NCI-H748 (cell line): ENCODE data around the gene IGF2.

Experiments
- DNase-seq: peaks from one replicate; lab custom pipeline; 2025; ENCODE audit not compliant: unreplicated experiment; lab: John Stamatoyannopoulos, UW

The IGF2 gene

DNA sequence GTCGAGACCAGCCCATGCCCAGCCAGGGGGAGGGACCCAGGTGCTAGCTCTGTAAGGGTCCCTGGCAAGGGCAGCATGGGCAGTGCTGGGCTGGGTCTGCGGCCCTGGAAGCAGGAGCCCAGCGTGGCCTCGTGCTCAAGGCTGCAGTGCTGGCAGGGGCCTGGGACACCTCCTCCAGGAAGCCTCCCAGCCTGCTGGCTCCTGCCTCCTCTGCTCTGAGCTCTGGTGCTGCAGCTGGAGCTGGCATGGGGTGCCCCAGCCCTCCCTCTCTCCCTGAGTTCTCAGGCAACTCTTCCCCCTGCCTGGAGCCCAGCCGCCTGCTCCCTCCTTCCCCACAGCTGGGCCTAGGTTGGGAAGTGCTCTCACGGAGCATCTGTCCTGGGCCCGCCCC, 15.0 kb upstream of the IGF2 start:
- DNase-seq: no peak

DNA sequence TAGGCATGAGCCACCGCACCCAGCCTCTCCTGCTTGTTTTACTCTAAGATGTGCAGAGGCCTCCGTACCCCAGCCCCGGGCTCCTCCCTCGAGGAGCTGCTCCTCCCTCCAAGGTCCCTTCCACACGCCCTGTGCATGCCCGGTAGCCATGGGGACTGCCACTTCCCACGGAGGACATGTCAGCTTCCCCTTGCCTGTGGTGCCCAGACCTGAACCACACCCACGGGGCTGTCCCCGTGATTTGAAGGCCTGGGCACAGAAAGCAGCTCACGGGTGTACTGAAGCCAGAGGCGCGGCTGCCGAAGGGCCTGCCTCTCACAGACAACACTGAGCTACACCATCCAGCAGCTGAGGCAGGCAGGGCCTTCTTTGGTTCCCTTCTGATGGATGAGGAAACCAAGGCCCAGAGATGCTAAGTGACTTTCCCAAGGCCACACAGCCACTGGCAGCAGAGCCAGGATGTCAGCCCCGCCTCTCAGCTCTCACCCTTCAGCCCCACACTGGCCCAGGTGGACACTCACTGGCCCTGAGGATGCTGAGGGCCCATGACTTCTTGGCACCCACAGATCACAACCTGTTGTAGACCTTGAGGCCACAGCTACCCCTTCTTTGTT, 14.5 kb upstream of the IGF2 start:
- no peak for DNase-seq

DNA sequence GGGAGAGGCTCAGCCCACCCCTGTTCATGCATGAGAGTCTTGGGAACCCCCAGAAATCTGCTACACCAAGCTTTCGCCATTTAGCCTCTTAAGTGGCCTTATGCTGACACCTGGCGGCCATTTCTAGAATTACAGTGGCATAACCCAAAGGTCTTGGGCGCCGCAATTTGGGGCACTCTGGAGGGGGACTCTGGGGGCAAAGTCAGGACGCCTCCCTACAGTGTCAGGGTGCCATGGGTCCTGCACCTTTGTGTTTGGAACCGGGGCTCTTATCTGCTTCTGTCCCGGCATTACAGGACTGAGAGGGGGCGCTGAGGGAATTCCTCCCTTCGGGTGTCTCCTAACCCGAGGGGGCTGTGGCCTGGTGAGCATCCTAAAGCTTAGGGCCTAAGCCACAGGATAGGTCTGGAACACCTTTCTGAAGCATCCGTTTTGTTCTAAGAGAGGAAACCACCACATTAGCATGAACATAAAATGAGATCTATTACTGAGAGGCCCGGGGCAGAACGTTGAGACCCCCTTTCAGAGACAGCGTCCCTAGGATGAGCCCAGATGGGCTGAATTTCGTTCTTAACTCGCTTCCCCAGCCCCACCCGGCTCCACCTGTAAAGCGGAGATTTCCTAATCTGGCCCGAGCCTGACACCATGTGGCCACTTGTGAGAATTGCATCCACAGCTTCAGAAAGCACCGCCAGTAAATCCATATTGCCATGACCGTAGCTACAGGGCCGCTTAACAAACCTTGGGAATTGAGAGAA, 12.5 kb upstream of the IGF2 start:
- DNase-seq: peak; percentile 82

DNA sequence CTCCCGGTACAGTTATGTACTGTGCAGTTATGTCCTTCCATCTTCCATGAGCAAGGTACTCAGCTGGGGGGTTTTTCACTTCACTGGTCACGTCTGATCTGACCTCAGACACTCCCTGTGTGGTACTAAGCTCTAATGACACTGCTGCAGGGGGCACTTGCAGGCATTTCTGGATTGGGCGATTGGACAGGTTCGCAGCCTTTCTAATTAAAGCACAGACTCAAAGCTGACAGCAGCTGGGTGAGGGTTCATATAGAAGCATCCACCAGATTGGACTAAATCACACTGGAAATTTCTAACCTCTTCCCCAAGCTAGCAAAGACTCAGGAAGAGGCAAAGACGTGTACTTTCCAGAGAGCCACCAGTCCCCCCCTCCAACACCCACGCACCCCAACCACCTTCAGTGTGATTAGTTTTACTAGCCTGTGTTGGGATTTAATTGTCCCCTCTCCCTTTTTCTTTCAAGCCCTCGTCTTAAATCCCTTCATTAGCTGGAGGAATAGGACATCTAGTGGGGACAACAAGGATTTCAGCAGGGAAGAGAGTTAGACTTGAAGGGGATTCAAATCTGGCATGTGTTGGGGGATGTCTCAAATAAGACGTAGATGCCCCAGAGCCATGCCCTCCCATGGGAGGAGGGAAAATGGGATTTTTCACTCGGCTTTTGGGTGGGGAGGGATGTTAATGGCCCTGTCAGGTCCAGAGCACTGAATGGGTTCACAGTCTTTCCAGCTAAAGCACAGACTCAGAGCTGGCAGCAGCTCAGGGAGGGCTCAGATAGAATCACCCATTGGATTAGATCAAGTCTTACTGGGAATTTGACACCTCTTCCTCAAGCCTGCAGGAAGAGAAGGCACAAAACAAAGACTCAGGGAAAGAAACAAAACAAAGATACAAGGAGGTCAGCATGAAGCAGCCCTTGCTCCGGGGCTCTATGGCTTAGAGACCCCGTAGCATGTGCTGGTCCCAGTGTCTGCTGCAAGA, 11.0 kb upstream of the IGF2 start:
- peak; percentile 60 for DNase-seq

DNA sequence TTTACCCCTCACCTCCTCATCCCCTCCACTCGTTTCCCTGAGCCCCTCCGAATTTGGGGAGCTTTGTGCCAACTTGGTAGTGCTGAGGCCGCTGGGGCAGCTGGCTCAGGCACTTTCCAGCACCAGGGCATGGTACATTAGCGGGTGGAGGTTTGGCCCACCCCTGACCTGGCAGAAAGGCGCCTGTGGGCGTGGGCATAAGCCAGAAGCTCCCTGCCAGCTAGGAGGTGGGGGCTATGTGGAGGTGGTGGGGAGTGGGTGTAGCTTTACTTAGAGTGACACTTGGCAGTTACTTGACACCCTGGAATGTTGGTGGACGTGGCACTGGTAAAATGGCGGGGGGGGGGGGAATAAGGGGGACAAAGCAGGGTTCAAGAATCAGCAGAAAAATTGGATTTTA, 10.3 kb upstream of the IGF2 start:
- DNase-seq: no peak

DNA sequence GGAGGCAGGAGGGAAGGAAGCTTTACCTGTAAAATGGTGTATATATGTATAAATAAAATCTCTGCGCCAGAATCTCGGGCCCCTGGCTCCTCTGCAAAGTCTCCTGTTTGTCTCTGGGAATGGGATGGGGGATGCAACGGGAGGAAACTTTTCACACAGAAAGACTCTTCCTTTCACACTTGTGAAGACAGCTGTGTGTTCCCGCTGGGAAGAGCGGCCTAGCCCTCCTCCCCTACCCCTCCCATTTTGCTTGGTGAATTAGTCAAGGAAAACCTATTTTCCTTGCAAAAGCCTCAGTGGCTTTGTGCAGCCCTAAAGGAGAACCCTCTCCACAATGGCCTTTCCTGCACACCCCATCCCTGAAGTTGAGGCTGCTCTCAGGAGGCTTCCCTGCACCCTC, 9.4 kb upstream of the IGF2 start:
- no peak for DNase-seq

DNA sequence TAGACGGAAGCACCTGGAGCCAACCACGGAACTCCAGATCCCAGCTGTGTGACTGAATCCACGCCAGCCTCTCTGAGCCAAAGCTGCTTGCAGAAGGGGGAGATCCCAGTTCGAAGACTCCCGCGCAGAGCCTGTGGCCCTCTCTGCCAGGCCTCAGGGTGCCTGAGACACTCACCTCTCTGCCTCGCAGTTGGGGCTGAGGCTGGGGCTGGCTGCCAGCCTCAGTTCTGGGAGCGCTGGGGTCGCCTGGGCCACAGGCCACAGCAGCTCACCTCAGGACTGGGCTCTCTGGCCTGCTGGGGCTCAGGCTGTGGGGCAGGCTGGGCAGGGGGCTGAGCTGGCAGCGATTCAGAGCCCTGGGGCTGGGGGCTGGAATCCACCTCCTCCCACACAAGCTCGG, 8.2 kb upstream of the IGF2 start:
- no peak for DNase-seq

DNA sequence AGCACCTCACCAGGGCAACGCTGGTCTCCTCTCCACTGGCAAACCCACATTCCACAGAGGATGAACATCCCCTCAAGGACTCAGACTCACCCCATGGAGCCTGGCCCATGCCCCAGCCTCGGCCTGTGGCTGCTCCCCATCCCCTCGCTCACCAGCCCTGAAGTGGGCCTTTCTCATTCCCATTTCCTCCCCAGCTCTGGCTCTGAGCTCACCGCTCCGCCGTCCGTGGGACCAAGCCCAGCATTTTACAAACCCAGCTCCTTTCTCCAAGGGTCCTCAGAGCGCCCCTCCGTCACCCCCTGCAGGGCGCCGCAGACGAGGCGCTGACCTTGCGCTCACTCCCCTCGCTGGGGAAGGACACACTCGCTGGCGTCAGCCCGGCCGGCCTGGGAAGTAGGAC, 6.9 kb upstream of the IGF2 start:
- DNase-seq: no peak

DNA sequence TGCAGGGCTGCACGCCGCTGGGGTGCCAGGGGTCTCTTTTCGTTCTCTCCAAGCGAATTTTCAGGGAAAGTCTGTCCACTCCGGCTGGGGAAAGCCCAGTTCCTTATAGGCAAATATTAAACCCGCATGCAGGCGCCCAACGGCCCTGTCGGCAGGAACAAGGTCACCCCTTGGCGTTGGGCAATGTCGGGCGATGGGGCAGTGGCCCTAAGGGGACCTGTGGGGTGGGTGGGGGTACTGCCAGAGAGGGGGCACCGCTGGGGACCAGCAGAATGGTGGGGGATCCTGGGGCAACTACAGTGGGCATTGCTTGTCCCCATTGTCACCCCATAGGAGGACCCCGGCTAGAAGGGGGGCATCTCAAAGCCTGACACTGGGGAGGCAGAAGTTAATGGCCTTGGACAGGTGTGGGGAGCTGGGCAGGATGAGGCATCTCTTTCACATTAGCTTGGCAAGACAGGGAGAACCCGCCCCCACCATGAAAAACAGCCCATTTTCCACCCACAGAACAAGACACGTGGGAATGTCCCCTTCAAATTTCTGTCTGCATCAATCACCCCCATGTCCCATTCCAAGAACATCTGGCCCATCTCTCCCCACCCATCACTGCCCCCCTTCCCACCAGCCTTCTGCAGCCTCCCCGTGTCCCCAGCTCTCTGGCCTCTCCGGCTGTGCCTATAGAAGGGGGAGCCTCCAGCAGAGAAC, 5.5 kb upstream of the IGF2 start:
- no peak for DNase-seq

DNA sequence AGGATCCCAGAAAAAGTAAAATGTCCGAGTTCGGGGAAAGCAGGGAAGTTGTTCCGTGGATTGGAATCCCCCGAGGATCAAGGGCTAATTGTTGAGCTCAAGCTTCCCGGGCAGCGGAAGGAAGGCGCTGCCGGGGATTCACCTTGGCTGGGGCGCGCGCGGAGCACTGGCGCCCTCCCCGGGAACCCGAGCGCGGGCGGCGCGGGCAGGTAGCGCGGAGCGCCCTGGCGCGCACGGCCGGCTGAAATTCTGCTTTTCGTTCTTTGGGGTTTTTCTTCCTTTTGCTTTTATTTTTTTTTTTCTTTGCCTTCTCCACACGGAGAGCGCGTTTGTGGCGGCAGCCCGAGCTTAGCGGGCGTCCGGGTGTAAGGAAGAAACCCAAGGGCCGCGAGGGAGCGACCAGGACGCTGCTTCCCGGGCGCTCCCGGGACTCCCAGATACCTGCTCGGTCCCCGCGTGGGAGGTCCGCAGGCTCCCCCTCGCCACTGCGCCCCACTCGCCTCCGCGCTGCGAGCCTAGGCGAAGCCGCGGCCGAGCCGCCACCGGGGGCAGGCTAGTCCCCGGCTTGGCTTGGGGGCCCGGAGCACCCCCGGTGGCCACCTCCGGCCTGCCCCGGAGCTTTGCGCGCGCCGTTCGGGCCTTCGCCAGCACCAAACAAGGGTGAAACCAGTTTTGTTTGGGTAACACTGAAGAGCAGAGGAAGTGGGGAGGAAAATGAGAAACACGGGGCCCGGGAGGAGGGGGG, 4.8 kb upstream of the IGF2 start:
- DNase-seq: peak; percentile 27

DNA sequence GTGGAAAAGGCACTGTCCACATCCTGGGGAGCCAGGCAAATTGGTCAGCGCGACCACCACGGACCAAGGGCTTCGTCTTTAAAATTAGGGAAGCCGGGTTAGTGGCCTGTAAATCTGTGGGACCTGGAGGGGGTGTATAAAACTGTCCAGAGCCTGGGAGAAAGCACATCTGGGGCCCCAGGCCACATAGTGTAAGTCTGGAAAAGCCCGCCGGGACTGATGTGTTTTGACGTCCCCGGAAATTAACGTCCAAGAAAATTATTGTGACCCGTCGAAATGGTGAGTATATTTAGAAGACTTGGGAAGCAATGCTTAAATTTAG, 4.2 kb upstream of the IGF2 start:
- DNase-seq: no peak

DNA sequence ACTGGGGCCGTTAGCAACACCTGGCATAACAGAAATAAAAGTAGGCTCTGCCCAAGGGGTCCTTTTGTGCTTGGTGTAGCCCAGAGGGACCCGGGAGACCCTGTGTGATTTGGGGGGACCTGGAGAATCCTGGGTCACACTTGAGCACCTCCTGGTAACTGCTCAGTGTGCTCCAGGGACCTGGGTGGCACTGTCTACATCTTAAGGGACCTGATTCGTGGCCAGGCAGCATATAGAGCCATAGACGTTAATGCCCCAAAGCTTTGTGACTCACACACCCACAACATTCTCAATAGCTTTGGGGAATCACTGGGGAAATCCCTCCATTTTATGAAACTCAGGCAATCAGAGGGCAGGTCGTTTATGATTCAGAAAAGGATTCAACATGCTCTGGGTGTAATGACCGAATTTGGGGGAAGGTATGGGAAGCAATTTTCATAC, 3.6 kb upstream of the IGF2 start:
- DNase-seq: no peak

DNA sequence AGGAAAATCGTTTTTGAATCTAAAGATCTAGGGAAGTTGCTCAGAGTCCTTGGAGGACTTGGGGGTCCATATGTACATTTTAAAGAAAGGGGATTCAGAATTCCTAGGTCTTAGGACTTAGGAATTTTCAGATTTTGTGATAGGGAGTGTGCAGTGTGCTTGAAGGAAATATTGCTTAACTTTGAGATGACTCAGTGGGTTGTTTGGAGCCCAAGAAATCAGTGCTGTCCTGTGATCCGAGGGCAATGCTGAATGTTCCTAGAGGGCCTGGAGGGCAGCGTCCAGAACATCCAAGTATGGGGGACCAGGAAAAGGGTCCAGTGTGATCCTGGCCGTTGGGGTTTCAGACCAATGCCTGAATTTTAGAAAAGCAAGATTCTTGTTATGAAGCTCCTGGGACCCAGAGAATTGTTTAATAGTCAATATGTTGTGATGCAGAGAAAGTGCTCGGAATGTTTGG, 3.1 kb upstream of the IGF2 start:
- DNase-seq: no peak

DNA sequence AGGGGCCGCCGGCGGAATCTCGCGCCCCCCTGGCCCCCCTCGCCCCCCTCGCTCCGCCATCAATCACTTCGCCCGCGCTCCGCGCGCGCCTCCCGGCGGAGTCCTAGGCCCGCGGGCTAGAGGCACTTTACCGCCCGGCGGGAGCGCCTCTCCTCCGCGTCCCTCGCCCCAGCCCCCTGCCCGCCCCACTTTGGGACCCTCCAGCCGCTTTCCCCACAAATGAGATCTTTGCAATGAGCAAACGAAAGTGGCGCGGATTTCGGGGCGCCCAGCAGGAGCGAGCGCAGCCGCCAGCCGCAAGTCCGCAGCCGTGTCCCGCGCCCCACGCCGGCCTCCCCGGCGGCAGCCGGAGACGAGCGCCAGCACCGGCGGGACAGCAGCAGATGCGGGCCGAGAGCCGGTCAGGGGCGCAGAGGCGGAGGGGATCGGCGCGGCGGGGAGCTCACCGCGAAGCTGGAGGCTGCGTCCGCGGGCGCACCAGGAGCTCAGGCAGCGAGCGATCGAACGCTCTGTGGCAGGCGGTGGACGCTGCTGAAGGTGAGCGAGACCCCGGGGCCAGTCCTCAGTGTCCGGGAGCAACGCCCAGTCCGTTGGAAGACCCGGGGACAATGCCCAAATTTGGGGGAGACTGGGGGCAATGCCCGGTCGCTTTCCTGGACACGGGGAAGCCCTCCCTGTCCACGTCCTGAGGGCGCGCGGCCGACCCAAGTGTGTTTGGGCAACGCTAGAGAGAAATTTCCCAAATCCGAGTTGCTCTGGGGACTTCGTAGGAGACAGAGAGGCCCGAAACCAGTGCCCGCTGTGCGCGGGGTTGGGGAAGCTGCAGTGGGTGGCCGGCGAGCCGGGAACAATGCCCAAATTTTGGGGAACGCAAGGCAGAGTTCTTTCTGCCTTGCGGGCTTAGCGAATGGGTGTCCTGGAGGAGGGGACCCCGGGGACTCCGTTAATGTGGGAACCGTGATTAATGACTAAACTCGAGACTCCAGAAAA, 1.5 kb upstream of the IGF2 start:
- peak; percentile 39 for DNase-seq

DNA sequence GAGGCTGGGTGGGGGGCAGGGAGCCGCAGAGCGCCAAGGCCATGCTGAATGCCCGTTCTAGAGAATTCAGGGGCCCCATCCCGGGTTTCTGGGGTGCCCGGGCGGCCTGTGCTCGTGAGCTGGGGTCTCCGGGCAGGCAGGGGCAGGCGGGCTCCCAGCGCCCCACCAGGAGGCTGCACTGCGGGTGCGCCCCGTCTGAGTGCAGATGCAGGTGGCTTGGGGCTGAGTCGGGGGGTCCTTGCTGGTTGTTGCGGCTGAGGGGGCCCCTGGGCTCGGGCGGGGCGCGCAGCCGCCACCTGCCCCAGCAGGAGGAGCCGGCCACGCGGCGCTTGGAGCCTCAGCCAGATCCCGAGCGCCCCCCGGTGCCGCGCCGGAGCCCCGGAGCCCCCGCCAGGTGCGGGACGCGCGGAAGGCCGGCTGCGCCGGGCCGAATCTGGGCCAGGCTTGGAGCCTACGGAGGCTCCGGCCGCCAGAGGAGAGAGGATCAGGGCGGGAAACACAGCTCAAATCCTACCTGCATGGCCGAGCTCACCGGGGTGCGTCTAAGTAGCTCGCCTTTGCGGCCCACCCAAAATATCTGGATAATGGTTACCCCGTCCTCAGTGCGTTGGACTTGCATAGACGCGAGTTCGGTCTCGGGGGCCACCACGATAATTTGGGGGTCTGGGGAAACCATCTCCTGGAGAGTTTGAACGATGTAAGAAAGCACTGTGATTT, 590 bp upstream of the IGF2 start:
- peak; percentile 60 for DNase-seq

DNA sequence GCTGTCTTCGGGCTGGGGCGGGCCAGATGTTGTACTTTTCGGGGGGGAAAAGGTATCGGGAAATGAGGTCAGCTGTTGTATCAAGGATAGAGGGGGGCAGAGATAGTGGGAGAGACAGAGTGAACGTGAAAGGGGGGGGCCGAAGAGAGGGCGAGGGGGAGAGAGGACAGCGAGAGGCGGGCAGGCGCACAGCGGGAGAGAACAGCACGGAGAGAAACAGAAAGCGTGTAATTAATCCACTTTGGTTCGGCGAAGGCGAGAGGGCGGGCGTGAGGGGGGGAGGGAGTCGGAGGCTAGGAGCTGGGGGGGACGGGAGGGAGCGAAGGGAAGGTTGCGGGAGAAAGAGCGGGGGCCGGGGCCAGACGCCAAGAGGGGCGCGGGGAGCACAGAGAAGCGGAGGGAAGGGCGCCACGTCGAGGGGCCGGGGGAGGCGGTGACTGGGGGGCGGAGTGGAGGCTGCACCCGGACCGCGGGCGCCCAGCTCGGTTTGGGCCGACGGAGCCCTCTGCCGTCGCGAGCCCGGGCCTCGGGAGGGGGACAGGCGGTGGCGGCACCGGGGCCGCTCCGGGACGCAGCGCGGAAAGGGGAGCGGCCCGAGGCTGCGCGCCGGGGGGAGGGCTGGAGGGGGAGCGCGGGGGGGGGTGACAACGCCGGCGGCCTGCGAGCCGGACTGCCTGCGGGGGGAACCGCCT, 612 bp downstream of the IGF2 start:
- DNase-seq: peak; percentile 74

DNA sequence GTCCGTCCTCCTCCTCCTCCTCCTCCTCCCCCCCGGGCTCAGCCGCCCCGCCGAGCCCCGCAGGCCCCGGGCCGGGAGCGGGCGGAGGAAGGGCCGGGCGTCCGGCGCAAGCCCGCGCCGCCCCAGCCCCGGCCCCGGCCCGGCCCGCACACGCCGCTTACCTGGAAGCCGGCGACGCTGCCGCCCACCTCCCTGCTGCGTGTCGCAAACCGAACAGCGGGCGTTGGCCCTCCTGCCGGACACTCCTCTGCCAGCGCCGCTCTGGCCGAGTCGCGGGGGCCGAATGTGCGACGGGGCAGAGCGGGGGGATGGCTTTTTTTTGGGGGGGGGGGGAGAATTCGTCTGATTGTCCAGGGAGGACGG, 1.1 kb downstream of the IGF2 start:
- DNase-seq: peak; percentile 61
